HT1080 (cell line): ENCODE results near the gene TRPM2. TPM values are rescaled to one million over a fixed set of nuclear protein-coding genes. Genes with fewer than 3 reads are reported as not detected.

Experiments
- DNase-seq: peaks from one replicate; pipeline ENCODE4 v3.0.0-alpha.2; 2015; ENCODE audit warnings: low read depth
- polyA plus RNA-seq, 2 experiments: library from polyadenylated mRNA; depleted of rRNA; stranded (reverse); fragments of >200 nt; gene quantifications; 2 replicates each; pipeline ENCODE4 v1.2.3, GENCODE V29; 2015
- total RNA-seq: library from RNA; depleted of rRNA; stranded (reverse); fragments of >200 nt; shearing (Covaris generic); gene quantifications from 2 replicates; pipeline ENCODE4 v1.2.3, GENCODE V29; 2014; rRNA removed

TRPM2 gene
- total RNA-seq: 0.40 and 1.4 TPM in 2 replicates
- polyA plus RNA-seq (2015; cell fraction: cytosol; rRNA removed): 1.2 and 1.3 TPM in 2 replicates
- 0.56 and 0.75 TPM in 2 replicates for polyA plus RNA-seq (2015; cell fraction: nucleus; rRNA removed)

GRCh38 chr21:44353191-44353970 is at the start of gene TRPM2:
TRPM2 (plus strand) TSS chr21:44353621; CDS start chr21:44353701, 80 bp downstream.
- no peak for DNase-seq

GRCh38 chr21:44304011-44304616 is 49.3 kb upstream of the TRPM2 start:
- no peak for DNase-seq

GRCh38 chr21:44304877-44305293 is 48.5 kb upstream of the TRPM2 start:
- DNase-seq: peak; percentile 43

GRCh38 chr21:44305691-44306090 is 47.7 kb upstream of the TRPM2 start:
- DNase-seq: no peak

GRCh38 chr21:44306936-44307704 is 46.3 kb upstream of the TRPM2 start:
- DNase-seq: no peak

GRCh38 chr21:44310628-44311507 is 42.6 kb upstream of the TRPM2 start:
- no peak for DNase-seq

- no peak for DNase-seq
Observed at GRCh38 chr21:44312089-44312488, 41.3 kb upstream of the TRPM2 start.

GRCh38 chr21:44312716-44313115 is 40.7 kb upstream of the TRPM2 start:
- no peak for DNase-seq

GRCh38 chr21:44313451-44313850 is 40.0 kb upstream of the TRPM2 start:
- DNase-seq: no peak

- no peak for DNase-seq
Observed at GRCh38 chr21:44314128-44314527, 39.3 kb upstream of the TRPM2 start.

- no peak for DNase-seq
Observed at GRCh38 chr21:44314561-44314960, 38.9 kb upstream of the TRPM2 start.

GRCh38 chr21:44315691-44316203 is 37.7 kb upstream of the TRPM2 start:
- no peak for DNase-seq

GRCh38 chr21:44316277-44316900 is 37.0 kb upstream of the TRPM2 start:
- no peak for DNase-seq

GRCh38 chr21:44317241-44317782 is 36.1 kb upstream of the TRPM2 start:
- DNase-seq: no peak

- DNase-seq: no peak
Observed at GRCh38 chr21:44317871-44318270, 35.5 kb upstream of the TRPM2 start.

GRCh38 chr21:44318489-44319285 is 34.7 kb upstream of the TRPM2 start:
- no peak for DNase-seq

- no peak for DNase-seq
Observed at GRCh38 chr21:44319407-44320065, 33.9 kb upstream of the TRPM2 start.

- no peak for DNase-seq
Observed at GRCh38 chr21:44320847-44321246, 32.6 kb upstream of the TRPM2 start.
